Fibroblast of lung (primary cell): ENCODE measurements around the gene ATG5. TPM values are rescaled to one million over a fixed set of nuclear protein-coding genes. Genes with fewer than 3 reads are reported as not detected.

Experiments
- DNase-seq, 2 donors: peaks; one replicate each; pipeline versions ENCODE4 v3.0.0 to v3.0.0-alpha.2; 2010; ENCODE audit warnings: low read depth in 2 of 2
- H2AFZ ChIP-seq: 2 replicates; pipeline ENCODE4 v1.5.1; 2012; ENCODE audit warnings: low read length, control low read depth, inconsistent platforms
- H3K27ac ChIP-seq: 2 replicates; pipeline ENCODE4 v1.5.1; 2011; ENCODE audit warnings: low read length, control low read depth; ENCODE audit not compliant: insufficient read depth
- H3K27me3 ChIP-seq: 2 replicates; pipeline ENCODE4 v1.5.1; 2011; ENCODE audit warnings: mild to moderate bottlenecking, low read length; ENCODE audit not compliant: control insufficient read depth, insufficient read depth
- H3K36me3 ChIP-seq: 2 replicates; pipeline ENCODE4 v1.5.1; 2011; ENCODE audit warnings: low read length; ENCODE audit not compliant: control insufficient read depth, insufficient read depth
- H3K4me1 ChIP-seq: 2 replicates; pipeline ENCODE4 v1.5.1; 2011; ENCODE audit warnings: low read length; ENCODE audit not compliant: control insufficient read depth, insufficient read depth; ENCODE audit errors: extremely low read depth
- H3K4me2 ChIP-seq: 2 replicates; pipeline ENCODE4 v1.5.1; 2011; ENCODE audit warnings: low read length, control low read depth; ENCODE audit not compliant: insufficient read depth; ENCODE audit errors: extremely low read depth
- H3K4me3 ChIP-seq, 4 experiments: fragments of 200-600 bp in 1 of 4; sonication (generic) in 1 of 4; replicated peaks in 1 of 4; 2 replicates each; pipeline ENCODE4 v1.5.1; 2011 to 2016; ENCODE audit warnings: low read length in 4 of 4, low read depth in 3 of 4, mild to moderate bottlenecking in 3 of 4, control low read depth in 2 of 4, inconsistent platforms in 1 of 4, mixed read lengths in 1 of 4; ENCODE audit not compliant: insufficient read depth in 1 of 4; ENCODE audit errors: control extremely low read depth in 1 of 4
- H3K79me2 ChIP-seq: 2 replicates; pipeline ENCODE4 v1.5.1; 2012; ENCODE audit warnings: mild to moderate bottlenecking, low read length, inconsistent platforms; ENCODE audit not compliant: control insufficient read depth, insufficient read depth
- H3K9ac ChIP-seq: 2 replicates; pipeline ENCODE4 v1.5.1; 2011; ENCODE audit warnings: mild to moderate bottlenecking, low read length, control low read depth; ENCODE audit not compliant: insufficient read depth
- H3K9me3 ChIP-seq: 2 replicates; pipeline ENCODE4 v1.5.1; 2012; ENCODE audit warnings: low read depth, low read length; ENCODE audit not compliant: control insufficient read depth, insufficient read depth
- H4K20me1 ChIP-seq: 2 replicates; pipeline ENCODE4 v1.5.1; 2011; ENCODE audit warnings: low read length; ENCODE audit not compliant: control insufficient read depth, insufficient read depth; ENCODE audit errors: extremely low read depth
- CTCF ChIP-seq, 2 donors: IDR thresholded peaks in 1 of 2; conservative IDR thresholded peaks in 1 of 2; 1 replicate in 1 of 2; 2 replicates in 1 of 2; pipeline ENCODE4 v1.5.1; 2011 to 2012; ENCODE audit warnings: low read length in 2 of 2, control low read depth in 1 of 2, inconsistent platforms in 1 of 2, low read depth in 1 of 2, mild to moderate bottlenecking in 1 of 2
- EZH2 ChIP-seq: IDR thresholded peaks from 2 replicates; pipeline ENCODE4 v1.5.1; 2012; ENCODE audit warnings: low read length, control low read depth, mild to moderate bottlenecking; ENCODE audit errors: missing control alignments
- polyA plus RNA-seq, 2 donors: library from polyadenylated mRNA; depleted of rRNA in 1 of 2; stranded (reverse) in 1 of 2; unstranded in 1 of 2; fragments of >200 nt; gene quantifications; 2 replicates each; pipeline ENCODE4 v1.2.1, GENCODE V29; 2011 to 2012; ENCODE audit warnings: missing spikeins in 1 of 2
- total RNA-seq: library from RNA; depleted of rRNA; stranded (reverse); fragments of >200 nt; gene quantifications from 2 replicates; pipeline ENCODE4 v1.2.1, GENCODE V29; 2014

ATG5 gene
- total and polyA plus RNA-seq, 2 donors (not counting 1 experiment from before 2014, with no cell fraction given), result 38.6 to 64.7 TPM

GRCh38 chr6:106305740-106306139 is 19.8 kb downstream of the ATG5 start:
- no peaks in the 10 kb centered on the region for H3K36me3 ChIP-seq
- H3K27ac ChIP-seq, result no peak overlapping the region
- no peak for TF ChIP-seq CTCF (conservative IDR thresholded peaks at IDR 0.05 in 1 of 2, IDR thresholded peaks at IDR 0.05 in 1 of 2; ENCODE audit: low read depth in 1 of 2, low read length in 2 of 2)
- no peak for TF ChIP-seq EZH2
- no peaks in the 10 kb centered on the region for H4K20me1 ChIP-seq
- H3K4me1 ChIP-seq, result no peaks in the 10 kb centered on the region
- no peak overlapping the region for H3K4me3 ChIP-seq
- no peak overlapping the region for H2AFZ ChIP-seq
- H3K79me2 ChIP-seq, result peaks cover 3% of the 10 kb centered on the region
- no peak overlapping the region for H3K4me2 ChIP-seq
- no peaks in the 10 kb centered on the region for H3K27me3 ChIP-seq
- DNase-seq, result no peak
- no peak overlapping the region for H3K9ac ChIP-seq
- no peaks in the 10 kb centered on the region for H3K9me3 ChIP-seq

- Histone ChIP-seq H3K36me3 (no peaks in the 10 kb centered on the region), H3K27me3 (no peaks in the 10 kb centered on the region), H2AFZ (no peak overlapping the region), H3K79me2 (peaks cover 7% of the 10 kb centered on the region), H3K4me1 (no peaks in the 10 kb centered on the region), H4K20me1 (no peaks in the 10 kb centered on the region), H3K9me3 (no peaks in the 10 kb centered on the region), H3K9ac (no peak overlapping the region), H3K4me2 (no peak overlapping the region), H3K4me3 (no peak overlapping the region), H3K27ac (no peak overlapping the region)
- peak; percentile 37 to 74 for DNase-seq
- TF ChIP-seq EZH2, result no peak
- TF ChIP-seq CTCF (conservative IDR thresholded peaks at IDR 0.05 in 1 of 2, IDR thresholded peaks at IDR 0.05 in 1 of 2; ENCODE audit: low read depth in 1 of 2, low read length in 2 of 2), result peak; percentile 40 to 54
These were observed 24.6 kb downstream of the ATG5 start for GRCh38 chr6:106300944-106301343.

- no peak overlapping the region for H2AFZ ChIP-seq
- no peak overlapping the region for H3K4me2 ChIP-seq
- TF ChIP-seq EZH2 (no peak), CTCF (conservative IDR thresholded peaks at IDR 0.05 in 1 of 2, IDR thresholded peaks at IDR 0.05 in 1 of 2; ENCODE audit: low read depth in 1 of 2, low read length in 2 of 2) (no peak)
- no peak overlapping the region for H3K27ac ChIP-seq
- no peaks in the 10 kb centered on the region for H3K4me1 ChIP-seq
- H3K9ac ChIP-seq, result no peak overlapping the region
- H3K36me3 ChIP-seq, result no peaks in the 10 kb centered on the region
- no peaks in the 10 kb centered on the region for H4K20me1 ChIP-seq
- no peaks in the 10 kb centered on the region for H3K27me3 ChIP-seq
- peaks cover 7% of the 10 kb centered on the region for H3K79me2 ChIP-seq
- no peak for DNase-seq
- no peaks in the 10 kb centered on the region for H3K9me3 ChIP-seq
- H3K4me3 ChIP-seq, result no peak overlapping the region
These were observed 25.4 kb downstream of the ATG5 start for GRCh38 chr6:106300020-106300780.
